Neural cell (in vitro differentiated cells): ENCODE results near the gene EML4. TPM values are rescaled to one million over a fixed set of nuclear protein-coding genes. Genes with fewer than 3 reads are reported as not detected.

Source experiments
- H2AFZ ChIP-seq: fragments of 200-600, 300-800 bp; sonication (generic), shearing (Covaris generic); 2 replicates; pipeline ENCODE4 v1.6.0; 2014; ENCODE audit warnings: low read depth, mild to moderate bottlenecking, antibody characterized with exemption, low read length, moderate library complexity
- H3F3A ChIP-seq: fragments of 200-600 bp; shearing (Covaris generic); 2 replicates; pipeline ENCODE4 v1.6.1; 2016; ENCODE audit warnings: mild to moderate bottlenecking, moderate library complexity, mixed read lengths, antibody characterized with exemption, low read length; ENCODE audit not compliant: insufficient read depth, poor library complexity, severe bottlenecking
- H3K27ac ChIP-seq: fragments of 200-600, 300-800 bp; sonication (generic), shearing (Covaris generic); 2 replicates; pipeline ENCODE4 v1.5.1; 2014; ENCODE audit warnings: mild to moderate bottlenecking, low read length, moderate library complexity
- H3K27me3 ChIP-seq: fragments of 300-800, 200-600 bp; sonication (generic), shearing (Covaris generic); 2 replicates; pipeline ENCODE4 v1.6.0; 2014; ENCODE audit warnings: mild to moderate bottlenecking, low read depth, low read length, moderate library complexity; ENCODE audit not compliant: insufficient read depth
- H3K36me3 ChIP-seq: fragments of 300-800, 200-600 bp; sonication (generic), shearing (Covaris generic); 2 replicates; pipeline ENCODE4 v1.5.1; 2014; ENCODE audit warnings: mild to moderate bottlenecking, antibody characterized with exemption, low read length, moderate library complexity; ENCODE audit not compliant: insufficient read depth
- H3K4me2 ChIP-seq: fragments of 300-800, 200-600 bp; sonication (generic), shearing (Covaris generic); 2 replicates; pipeline ENCODE4 v1.6.0; 2014; ENCODE audit warnings: mild to moderate bottlenecking, low read length
- H3K4me3 ChIP-seq: fragments of 300-800, 200-600 bp; sonication (generic), shearing (Covaris generic); 2 replicates; pipeline ENCODE4 v1.5.1; 2014; ENCODE audit warnings: mild to moderate bottlenecking, low read length, moderate library complexity
- H3K79me2 ChIP-seq: fragments of 200-600 bp; shearing (Covaris generic); replicated peaks from 2 replicates; pipeline ENCODE4 v1.6.0; 2014; ENCODE audit warnings: mild to moderate bottlenecking, low read length, moderate library complexity; ENCODE audit not compliant: insufficient read depth
- H3K9ac ChIP-seq: fragments of 300-800, 200-600 bp; sonication (generic), shearing (Covaris generic); 2 replicates; pipeline ENCODE4 v1.6.1; 2016; ENCODE audit warnings: mild to moderate bottlenecking, low read length, mixed read lengths
- H3K9me2 ChIP-seq: fragments of 200-600 bp; shearing (Covaris generic); 2 replicates; pipeline ENCODE4 v1.6.1; 2016; ENCODE audit warnings: mild to moderate bottlenecking, low read length, mixed read lengths; ENCODE audit not compliant: insufficient read depth
- H3K9me3 ChIP-seq: fragments of 200-600, 300-800 bp; sonication (generic), shearing (Covaris generic); 2 replicates; pipeline ENCODE4 v1.6.1; 2016; ENCODE audit warnings: mild to moderate bottlenecking, mixed run types, low read length, moderate library complexity, mixed read lengths
- H4K20me1 ChIP-seq: fragments of 200-600 bp; shearing (Covaris generic); 2 replicates; pipeline ENCODE4 v1.6.1; 2016; ENCODE audit warnings: mild to moderate bottlenecking, mixed run types; ENCODE audit not compliant: insufficient read depth
- EP300 ChIP-seq: fragments of 450-650 bp; conservative IDR thresholded peaks from 2 replicates; pipeline ENCODE4 v1.6.1; 2014; ENCODE audit warnings: antibody characterized with exemption, mild to moderate bottlenecking, moderate library complexity; ENCODE audit not compliant: poor library complexity, severe bottlenecking
- EZH2 ChIP-seq: fragments of 200-600, 300-800 bp; shearing (Covaris generic), sonication (generic); IDR thresholded peaks from 2 replicates; pipeline ENCODE4 v1.6.1; 2014; ENCODE audit warnings: antibody characterized with exemption, low read length, borderline replicate concordance, mild to moderate bottlenecking; ENCODE audit not compliant: insufficient read depth, poor library complexity, severe bottlenecking
- MXI1 ChIP-seq: fragments of 450-650 bp; conservative IDR thresholded peaks from 2 replicates; pipeline ENCODE4 v1.6.1; 2014; ENCODE audit warnings: antibody characterized with exemption, mild to moderate bottlenecking; ENCODE audit not compliant: poor library complexity, severe bottlenecking
- POLR2AphosphoS5 ChIP-seq: IDR thresholded peaks from 2 replicates; pipeline ENCODE4 v1.6.1; 2012
- RAD21 ChIP-seq: fragments of 450-650 bp; conservative IDR thresholded peaks from 2 replicates; pipeline ENCODE4 v1.6.1; 2014; ENCODE audit warnings: antibody characterized with exemption, mild to moderate bottlenecking, moderate library complexity
- SMC3 ChIP-seq: fragments of 450-650 bp; conservative IDR thresholded peaks from 2 replicates; pipeline ENCODE4 v1.6.1; 2014; ENCODE audit warnings: antibody characterized with exemption, mild to moderate bottlenecking, moderate library complexity; ENCODE audit not compliant: poor library complexity
- TAF1 ChIP-seq: IDR thresholded peaks from 2 replicates; pipeline ENCODE4 v1.6.1; 2012; ENCODE audit warnings: low read depth
- polyA plus RNA-seq: library from polyadenylated mRNA; depleted of rRNA; stranded (reverse); fragments of >200 nt; gene quantifications from 2 replicates; pipeline ENCODE4 v1.2.3, GENCODE V29; 2014
- TF ChIP-seq, protein P1 (sequence below): fragments of 450-650 bp; IDR thresholded peaks from 2 replicates; pipeline ENCODE4 v1.5.1; 2014; ENCODE audit warnings: antibody characterized with exemption, mild to moderate bottlenecking, moderate library complexity; ENCODE audit not compliant: poor library complexity, severe bottlenecking
- TF ChIP-seq, protein P2 (sequence below): IDR thresholded peaks from 2 replicates; pipeline ENCODE4 v1.6.1; 2012; ENCODE audit warnings: borderline replicate concordance

The EML4 gene
- polyA plus RNA-seq, 1 donor from 2014 or later: 33.9 TPM

DNA sequence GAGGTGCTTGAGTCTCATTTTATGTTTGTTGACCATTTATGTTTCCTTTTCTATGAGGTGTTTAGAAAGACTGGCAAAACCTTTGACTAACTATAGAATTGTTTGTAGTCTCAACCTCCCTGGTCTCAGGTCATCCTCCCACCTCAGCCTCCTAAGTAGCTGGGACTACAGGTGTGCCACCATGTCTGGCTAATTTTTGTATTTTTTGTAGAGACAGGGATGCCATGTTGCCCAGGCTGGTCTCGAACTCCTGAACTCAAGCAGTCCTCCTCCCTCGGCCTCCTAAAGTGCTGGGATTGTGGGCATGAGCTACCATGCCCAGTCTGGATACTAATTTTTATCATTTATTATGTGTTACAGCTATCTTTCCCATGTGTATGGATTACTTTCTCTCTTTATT is 67.8 kb downstream of the EML4 start:
- Histone ChIP-seq H3K36me3 (no peaks in the 10 kb centered on the region), H3K27me3 (no peaks in the 10 kb centered on the region), H3K4me2 (no peak overlapping the region), H3K9me3 (no peaks in the 10 kb centered on the region), H3K79me2 (no peaks in the 10 kb centered on the region), H3K4me3 (no peak overlapping the region), H3K9me2 (no peaks in the 10 kb centered on the region), H3K27ac (no peak overlapping the region), H3K9ac (no peak overlapping the region), H3F3A (no peaks in the 10 kb centered on the region), H4K20me1 (no peaks in the 10 kb centered on the region), H2AFZ (no peak overlapping the region)
- TF ChIP-seq TAF1: no peak

DNA sequence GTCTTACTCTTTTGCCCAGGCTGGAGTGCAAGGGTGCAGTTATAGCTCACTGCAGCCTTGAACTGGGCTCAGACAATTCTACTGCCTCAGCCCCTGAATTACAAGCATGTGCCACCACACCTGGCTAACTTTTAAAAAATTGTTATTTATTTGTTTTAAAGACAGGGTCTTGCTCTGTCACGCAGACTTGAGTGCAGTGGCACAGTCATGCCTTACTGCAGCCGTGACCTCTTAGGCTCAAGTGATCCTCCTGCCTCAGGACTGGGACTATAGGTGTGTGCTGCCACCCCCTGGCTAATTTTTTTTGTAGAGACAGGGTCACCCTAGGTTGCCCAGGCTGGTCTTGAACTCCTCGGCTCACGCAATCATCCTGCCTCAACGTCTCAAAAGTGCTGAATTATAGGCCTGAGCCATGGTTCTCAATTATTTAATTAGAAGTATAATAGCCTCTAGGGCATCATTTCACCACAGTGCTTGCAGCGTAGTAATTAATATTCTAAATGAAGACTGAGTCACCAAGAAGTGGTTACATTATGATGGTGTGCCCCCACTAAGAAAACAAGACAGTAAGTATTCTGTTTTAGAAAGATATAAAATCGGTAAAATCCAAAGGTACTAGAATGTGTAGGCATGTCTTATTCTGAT is 69.6 kb downstream of the EML4 start:
- H3K4me2 ChIP-seq: no peak overlapping the region

More for the DNA sequence above, 69.6 kb downstream of the EML4 start:
- no peak overlapping the region for H2AFZ ChIP-seq
- no peaks in the 10 kb centered on the region for H3K36me3 ChIP-seq
- TF ChIP-seq EP300: no peak
- no peak for TF ChIP-seq SMC3
- TF ChIP-seq, protein P1, sequence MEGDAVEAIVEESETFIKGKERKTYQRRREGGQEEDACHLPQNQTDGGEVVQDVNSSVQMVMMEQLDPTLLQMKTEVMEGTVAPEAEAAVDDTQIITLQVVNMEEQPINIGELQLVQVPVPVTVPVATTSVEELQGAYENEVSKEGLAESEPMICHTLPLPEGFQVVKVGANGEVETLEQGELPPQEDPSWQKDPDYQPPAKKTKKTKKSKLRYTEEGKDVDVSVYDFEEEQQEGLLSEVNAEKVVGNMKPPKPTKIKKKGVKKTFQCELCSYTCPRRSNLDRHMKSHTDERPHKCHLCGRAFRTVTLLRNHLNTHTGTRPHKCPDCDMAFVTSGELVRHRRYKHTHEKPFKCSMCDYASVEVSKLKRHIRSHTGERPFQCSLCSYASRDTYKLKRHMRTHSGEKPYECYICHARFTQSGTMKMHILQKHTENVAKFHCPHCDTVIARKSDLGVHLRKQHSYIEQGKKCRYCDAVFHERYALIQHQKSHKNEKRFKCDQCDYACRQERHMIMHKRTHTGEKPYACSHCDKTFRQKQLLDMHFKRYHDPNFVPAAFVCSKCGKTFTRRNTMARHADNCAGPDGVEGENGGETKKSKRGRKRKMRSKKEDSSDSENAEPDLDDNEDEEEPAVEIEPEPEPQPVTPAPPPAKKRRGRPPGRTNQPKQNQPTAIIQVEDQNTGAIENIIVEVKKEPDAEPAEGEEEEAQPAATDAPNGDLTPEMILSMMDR: no peak
- TF ChIP-seq EZH2: no peak
- no peak for TF ChIP-seq MXI1
- TF ChIP-seq, protein P2, sequence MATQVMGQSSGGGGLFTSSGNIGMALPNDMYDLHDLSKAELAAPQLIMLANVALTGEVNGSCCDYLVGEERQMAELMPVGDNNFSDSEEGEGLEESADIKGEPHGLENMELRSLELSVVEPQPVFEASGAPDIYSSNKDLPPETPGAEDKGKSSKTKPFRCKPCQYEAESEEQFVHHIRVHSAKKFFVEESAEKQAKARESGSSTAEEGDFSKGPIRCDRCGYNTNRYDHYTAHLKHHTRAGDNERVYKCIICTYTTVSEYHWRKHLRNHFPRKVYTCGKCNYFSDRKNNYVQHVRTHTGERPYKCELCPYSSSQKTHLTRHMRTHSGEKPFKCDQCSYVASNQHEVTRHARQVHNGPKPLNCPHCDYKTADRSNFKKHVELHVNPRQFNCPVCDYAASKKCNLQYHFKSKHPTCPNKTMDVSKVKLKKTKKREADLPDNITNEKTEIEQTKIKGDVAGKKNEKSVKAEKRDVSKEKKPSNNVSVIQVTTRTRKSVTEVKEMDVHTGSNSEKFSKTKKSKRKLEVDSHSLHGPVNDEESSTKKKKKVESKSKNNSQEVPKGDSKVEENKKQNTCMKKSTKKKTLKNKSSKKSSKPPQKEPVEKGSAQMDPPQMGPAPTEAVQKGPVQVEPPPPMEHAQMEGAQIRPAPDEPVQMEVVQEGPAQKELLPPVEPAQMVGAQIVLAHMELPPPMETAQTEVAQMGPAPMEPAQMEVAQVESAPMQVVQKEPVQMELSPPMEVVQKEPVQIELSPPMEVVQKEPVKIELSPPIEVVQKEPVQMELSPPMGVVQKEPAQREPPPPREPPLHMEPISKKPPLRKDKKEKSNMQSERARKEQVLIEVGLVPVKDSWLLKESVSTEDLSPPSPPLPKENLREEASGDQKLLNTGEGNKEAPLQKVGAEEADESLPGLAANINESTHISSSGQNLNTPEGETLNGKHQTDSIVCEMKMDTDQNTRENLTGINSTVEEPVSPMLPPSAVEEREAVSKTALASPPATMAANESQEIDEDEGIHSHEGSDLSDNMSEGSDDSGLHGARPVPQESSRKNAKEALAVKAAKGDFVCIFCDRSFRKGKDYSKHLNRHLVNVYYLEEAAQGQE: no peak
- no peak for TF ChIP-seq RAD21
- no peak for TF ChIP-seq POLR2AphosphoS5
- TF ChIP-seq TAF1: no peak
- no peak overlapping the region for H3K9ac ChIP-seq
- no peaks in the 10 kb centered on the region for H4K20me1 ChIP-seq
- no peaks in the 10 kb centered on the region for H3K9me2 ChIP-seq
- H3K27ac ChIP-seq: no peak overlapping the region
- H3K9me3 ChIP-seq: no peaks in the 10 kb centered on the region
- no peak overlapping the region for H3K4me3 ChIP-seq
- H3K79me2 ChIP-seq: no peaks in the 10 kb centered on the region
- H3K27me3 ChIP-seq: no peaks in the 10 kb centered on the region
- H3F3A ChIP-seq: no peaks in the 10 kb centered on the region
